IMR-90 (cell line): ENCODE results near the gene SMAP1. TPM values are rescaled to one million over a fixed set of nuclear protein-coding genes. Genes with fewer than 3 reads are reported as not detected.

ENCODE experiments used
- ATAC-seq: fragments of 200-7000 bp; cut with Tn5 transposase; 2 replicates; pipeline ENCODE4 v1.9.1; 2020; ENCODE audit warnings: low read depth, mild to moderate bottlenecking, moderate library complexity
- BruUV-seq: library from RNA; stranded (reverse); fragments of 400-500 nt; replicated peaks from 2 replicates; lab custom pipeline; 2021; lab: Mats Ljungman, UMichigan
- CTCF ChIA-PET: fragments of 300-600 bp; formaldehyde crosslinking; extraction: SDS; loops from one replicate; lab custom pipeline; 2021; ENCODE audit warnings: antibody characterized with exemption; lab: Yijun Ruan, JAX
- POLR2A ChIA-PET: fragments of 300-600 bp; sonication (Branson Sonifier 250); formaldehyde crosslinking; loops from one replicate; lab custom pipeline; 2022; ENCODE audit warnings: antibody characterized with exemption; ENCODE audit not compliant: unreplicated experiment; lab: Charles Lee
- DNase-seq: peaks from one replicate; pipeline ENCODE4 v3.0.0; 2013
- H2AFZ ChIP-seq: replicated peaks from 2 replicates; pipeline ENCODE3; 2013; ENCODE audit warnings: low read length, mild to moderate bottlenecking; ENCODE audit not compliant: poor library complexity
- H2AK5ac ChIP-seq: 2 replicates; pipeline ENCODE4 v1.6.1; 2013; ENCODE audit warnings: low read depth, low read length, inconsistent platforms
- H2AK9ac ChIP-seq: replicated peaks from 2 replicates; pipeline ENCODE3; 2013; ENCODE audit warnings: mild to moderate bottlenecking, low read depth, low read length, moderate library complexity; ENCODE audit not compliant: poor library complexity
- H2BK120ac ChIP-seq: 2 replicates; pipeline ENCODE4 v1.6.1; 2013; ENCODE audit warnings: low read depth, low read length, inconsistent platforms
- H2BK15ac ChIP-seq: 3 replicates; pipeline ENCODE4 v1.6.1; 2013; ENCODE audit warnings: low read depth, low read length, inconsistent platforms
- H2BK20ac ChIP-seq: 2 replicates; pipeline ENCODE4 v1.6.1; 2013; ENCODE audit warnings: low read depth, mild to moderate bottlenecking, inconsistent platforms, low read length, moderate library complexity
- H2BK5ac ChIP-seq: 2 replicates; pipeline ENCODE4 v1.6.1; 2013; ENCODE audit warnings: mild to moderate bottlenecking, low read depth, low read length, inconsistent platforms; ENCODE audit not compliant: poor library complexity, severe bottlenecking
- H3K14ac ChIP-seq: replicated peaks from 2 replicates; pipeline ENCODE4 v1.6.1; 2013; ENCODE audit warnings: low read depth, low read length, inconsistent platforms
- H3K18ac ChIP-seq: 2 replicates; pipeline ENCODE4 v1.6.1; 2013; ENCODE audit warnings: low read depth, low read length, control low read depth
- H3K23ac ChIP-seq: 2 replicates; pipeline ENCODE4 v1.6.1; 2013; ENCODE audit warnings: low read depth, low read length, inconsistent platforms
- H3K27ac ChIP-seq: 2 replicates; pipeline ENCODE4 v1.5.1; 2013; ENCODE audit warnings: mild to moderate bottlenecking, control low read depth, low read length; ENCODE audit not compliant: insufficient read depth
- H3K27me3 ChIP-seq: 2 replicates; pipeline ENCODE4 v1.6.1; 2013; ENCODE audit warnings: low read length; ENCODE audit not compliant: control insufficient read depth, insufficient read depth
- H3K36me3 ChIP-seq: 2 replicates; pipeline ENCODE4 v1.6.1; 2013; ENCODE audit warnings: low read length, mixed read lengths; ENCODE audit not compliant: control insufficient read depth, insufficient read depth
- H3K4ac ChIP-seq: 2 replicates; pipeline ENCODE4 v1.6.1; 2013; ENCODE audit warnings: low read depth, low read length, inconsistent platforms
- H3K4me1 ChIP-seq: 2 replicates; pipeline ENCODE4 v1.6.1; 2013; ENCODE audit warnings: low read length, mixed read lengths; ENCODE audit not compliant: control insufficient read depth, insufficient read depth
- H3K4me2 ChIP-seq: 2 replicates; pipeline ENCODE4 v1.6.1; 2013; ENCODE audit warnings: low read depth, mild to moderate bottlenecking, control low read depth, low read length, moderate library complexity
- H3K4me3 ChIP-seq: 2 replicates; pipeline ENCODE4 v1.5.1; 2013; ENCODE audit warnings: low read depth, mild to moderate bottlenecking, control low read depth, low read length, moderate library complexity; ENCODE audit not compliant: insufficient read depth
- H3K56ac ChIP-seq: 2 replicates; pipeline ENCODE4 v1.6.1; 2013; ENCODE audit warnings: low read length, inconsistent platforms; ENCODE audit not compliant: insufficient read depth; ENCODE audit errors: extremely low read depth
- H3K79me1 ChIP-seq, 2 experiments: 2 replicates each; pipeline ENCODE4 v1.6.1; 2013; ENCODE audit warnings: low read length in 2 of 2, inconsistent platforms in 1 of 2, low read depth in 1 of 2
- H3K9ac ChIP-seq: 2 replicates; pipeline ENCODE4 v1.6.1; 2013; ENCODE audit warnings: low read depth, low read length, control low read depth
- H3K9me1 ChIP-seq: 2 replicates; pipeline ENCODE4 v1.6.1; 2013; ENCODE audit warnings: low read length, inconsistent platforms; ENCODE audit not compliant: insufficient read depth
- H3K9me3 ChIP-seq: 2 replicates; pipeline ENCODE4 v1.6.1; 2013; ENCODE audit warnings: low read length; ENCODE audit not compliant: control insufficient read depth, insufficient read depth
- H4K20me1 ChIP-seq: 2 replicates; pipeline ENCODE4 v1.6.1; 2013; ENCODE audit warnings: low read length, inconsistent platforms; ENCODE audit not compliant: insufficient read depth
- H4K5ac ChIP-seq: 2 replicates; pipeline ENCODE4 v1.6.1; 2013; ENCODE audit warnings: mild to moderate bottlenecking, low read depth, low read length, control low read depth
- H4K8ac ChIP-seq, 2 experiments: 2 replicates each; pipeline ENCODE4 v1.6.1; 2013; ENCODE audit warnings: low read depth in 2 of 2, low read length in 2 of 2, control low read depth in 1 of 2, inconsistent platforms in 1 of 2
- H4K91ac ChIP-seq: 2 replicates; pipeline ENCODE4 v1.6.1; 2013; ENCODE audit warnings: low read depth, low read length, inconsistent platforms; ENCODE audit not compliant: insufficient read depth
- FOS ChIP-seq: fragments of 150-350 bp; IDR thresholded peaks from 2 replicates; pipeline ENCODE4 v1.6.1; 2016; ENCODE audit warnings: low read depth, low read length
- MAZ ChIP-seq: IDR thresholded peaks from 2 replicates; pipeline ENCODE4 v1.6.1; 2012; ENCODE audit warnings: low read depth, mild to moderate bottlenecking, low read length, improper control_type of control experiment, moderate library complexity, borderline replicate concordance
- NFE2L2 ChIP-seq: fragments of 150-350 bp; IDR thresholded peaks from 2 replicates; pipeline ENCODE4 v1.6.1; 2016; ENCODE audit warnings: low read depth, mild to moderate bottlenecking, low read length
- POLR2A ChIP-seq: IDR thresholded peaks from 2 replicates; pipeline ENCODE4 v1.6.1; 2012; ENCODE audit warnings: mild to moderate bottlenecking, low read depth, low read length
- WGBS, 2 experiments: methylation state at CpG; one replicate each; pipeline versions ENCODE4 v1.1.5 to v1.1.7; 2013; ENCODE audit warnings: missing lambda C conversion rate in 2 of 2; ENCODE audit not compliant: insufficient read length in 1 of 2; ENCODE audit errors: extremely low coverage in 2 of 2; 5-methylcytosine and 5-hydroxymethylcytosine counted together
- dilution Hi-C: fragments of 300-500 bp; cut with HindIII; formaldehyde crosslinking; loops from one replicate; pipeline ENCODE4 v1.14.3; 2018; ENCODE audit warnings: low sequenced_read_pairs; ENCODE audit not compliant: unreplicated experiment
- in situ Hi-C: fragments of 300-500 bp; cut with MboI; formaldehyde crosslinking; loops from 3 replicates; pipeline ENCODE4 v1.14.3; 2019; ENCODE audit warnings: low sequenced_read_pairs, inconsistent platforms, mixed read lengths
- intact Hi-C: fragments of 100-400 bp; cut with micrococcal nuclease; formaldehyde crosslinking; loops from 2 replicates; pipeline ENCODE4 v1.10.0; 2022
- polyA plus RNA-seq, 3 experiments: library from polyadenylated mRNA; depleted of rRNA; stranded (reverse); fragments of >200 nt; gene quantifications; 2 replicates each; pipeline ENCODE4 v1.2.3, GENCODE V29; 2012; ENCODE audit warnings: low replicate concordance in 1 of 3
- total RNA-seq: library from RNA; depleted of rRNA; stranded (reverse); fragments of >200 nt; gene quantifications from 2 replicates; pipeline ENCODE4 v1.2.3, GENCODE V29; 2012

SMAP1 gene
- total and polyA plus RNA-seq, 2 of the 4 experiments (the other 2 are of a cell fraction) = 14.8 to 16.7 TPM

- TF ChIP-seq MAZ (no peak), NFE2L2 (no peak), POLR2A (no peak), FOS (no peak)
These were observed 153.1 kb downstream of the SMAP1 start for GRCh38 chr6:70820778-70821177.

More at GRCh38 chr6:70820778-70821177, 153.1 kb downstream of the SMAP1 start:
- dilution Hi-C loops = no loop called here
- DNase-seq (no peak), ATAC-seq (no peak)
- Histone ChIP-seq H3K4me1 (no peaks in the 10 kb centered on the region), H2AFZ (no peak overlapping the region), H3K14ac (no peak overlapping the region), H2BK15ac (no peak overlapping the region), H2BK120ac (no peak overlapping the region), H3K4me3 (no peak overlapping the region), H3K36me3 (no peaks in the 10 kb centered on the region), H3K56ac (no peak overlapping the region), H3K9me3 (no peaks in the 10 kb centered on the region), H3K4ac (no peak overlapping the region), H3K9me1 (no peaks in the 10 kb centered on the region), H2BK20ac (no peak overlapping the region), H4K20me1 (no peaks in the 10 kb centered on the region), H4K91ac (no peak overlapping the region), H3K23ac (no peak overlapping the region), H3K27ac (no peak overlapping the region), H4K8ac (no peak overlapping the region), H2BK5ac (no peak overlapping the region), H3K4me2 (no peak overlapping the region), H2AK5ac (no peak overlapping the region), H3K18ac (no peak overlapping the region), H4K5ac (no peak overlapping the region), H3K9ac (no peak overlapping the region), H3K79me1 (no peaks in the 10 kb centered on the region), H3K27me3 (no peaks in the 10 kb centered on the region), H2AK9ac (no peak overlapping the region)
- in situ Hi-C loops = no loop called here
- no CpG with 5 or more reads among the region's 2 CpGs for WGBS, 2 experiments
- POLR2A ChIA-PET = no interaction called here
- CTCF ChIA-PET = interaction anchor here (0.6 kb wide), 1 partner anchor 15 kb away, joined by 5 read pairs; no protein-coding TSS in a partner anchor
- no TSS peak for BruUV-seq
- intact Hi-C loops = no loop called here
